ENCODE measurements around the gene TRIO.
A peak's percentile ranks its signal among the peaks of the same experiment; 100 is the strongest.
"Not testable (repeated sequence)": the region's sequence is repeated elsewhere in the genome, so short reads cannot be mapped to it uniquely, and the experiment has no call there.

The TRIO gene

GRCh38 chr5:14186059-14186830 is 43.1 kb downstream of the TRIO start:
- peak; percentile 74 for DNase-seq (ENCODE audit: low read depth)

GRCh38 chr5:14187157-14187556 is 44.0 kb downstream of the TRIO start:
- no peak for DNase-seq (ENCODE audit: low read depth)

- no peak for DNase-seq (ENCODE audit: low read depth)
These were observed 44.5 kb downstream of the TRIO start for GRCh38 chr5:14187660-14188059.

GRCh38 chr5:14188778-14189177 is 45.6 kb downstream of the TRIO start:
- DNase-seq (ENCODE audit: low read depth), result no peak

- DNase-seq (ENCODE audit: low read depth), result no peak
These were observed 46.5 kb downstream of the TRIO start for GRCh38 chr5:14189680-14190079.

GRCh38 chr5:14190194-14191164 is 47.3 kb downstream of the TRIO start:
- DNase-seq (ENCODE audit: low read depth), result peak; percentile 100

GRCh38 chr5:14191325-14191724 is 48.2 kb downstream of the TRIO start:
- DNase-seq (ENCODE audit: low read depth), result no peak

- DNase-seq (ENCODE audit: low read depth), result no peak
These were observed 50.4 kb downstream of the TRIO start for GRCh38 chr5:14193496-14193895.

GRCh38 chr5:14195588-14195987 is 52.4 kb downstream of the TRIO start:
- no peak for DNase-seq (ENCODE audit: low read depth)

- DNase-seq (ENCODE audit: low read depth), result no peak
These were observed 53.9 kb downstream of the TRIO start for GRCh38 chr5:14197056-14197455.

- no peak for DNase-seq (ENCODE audit: low read depth)
These were observed 56.8 kb downstream of the TRIO start for GRCh38 chr5:14199902-14200301.

GRCh38 chr5:14200312-14200990 is 57.3 kb downstream of the TRIO start:
- no peak for DNase-seq (ENCODE audit: low read depth)

- DNase-seq (ENCODE audit: low read depth), result no peak
These were observed 58.3 kb downstream of the TRIO start for GRCh38 chr5:14201325-14202045.

- no peak for DNase-seq (ENCODE audit: low read depth)
These were observed 59.3 kb downstream of the TRIO start for GRCh38 chr5:14202462-14202861.

- no peak for DNase-seq (ENCODE audit: low read depth)
These were observed 61.0 kb downstream of the TRIO start for GRCh38 chr5:14204011-14204670.

GRCh38 chr5:14204785-14205321 is 61.7 kb downstream of the TRIO start:
- DNase-seq (ENCODE audit: low read depth), result peak; percentile 82

GRCh38 chr5:14206028-14206725 is 63.0 kb downstream of the TRIO start:
- no peak for DNase-seq (ENCODE audit: low read depth)

- not testable (repeated sequence) for DNase-seq (ENCODE audit: low read depth)
These were observed 64.3 kb downstream of the TRIO start for GRCh38 chr5:14207428-14207827.

- DNase-seq (ENCODE audit: low read depth), result peak; percentile 88
These were observed 65.2 kb downstream of the TRIO start for GRCh38 chr5:14208071-14209021.

Data from HS-5 (cell line).